Left hindlimb (tissue), 1 donor: ENCODE measurements around the gene TUBB4A.
A peak's percentile ranks its signal among the peaks of the same experiment; 100 is the strongest.
"Not testable (repeated sequence)": the region's sequence is repeated elsewhere in the genome, so short reads cannot be mapped to it uniquely, and the experiment has no call there.

Source experiments
- DNase-seq: peaks from one replicate; pipeline ENCODE4 v3.0.0-alpha.2; 2018

TUBB4A gene

GRCh38 chr19:6522712-6523111, 20.6 kb upstream of the TUBB4A start:
- DNase-seq = no peak

- no peak for DNase-seq
These were observed 19.9 kb upstream of the TUBB4A start for GRCh38 chr19:6521718-6522646.

GRCh38 chr19:6519289-6519688, 17.2 kb upstream of the TUBB4A start:
- no peak for DNase-seq

GRCh38 chr19:6518145-6518911, 16.2 kb upstream of the TUBB4A start:
- DNase-seq = no peak

- peak; percentile 89 for DNase-seq
These were observed 14.7 kb upstream of the TUBB4A start for GRCh38 chr19:6516659-6517291.

GRCh38 chr19:6516018-6516658, 14.0 kb upstream of the TUBB4A start:
- peak; percentile 92 for DNase-seq

- DNase-seq = no peak
These were observed 12.9 kb upstream of the TUBB4A start for GRCh38 chr19:6514926-6515544.

GRCh38 chr19:6514089-6514488, 12.0 kb upstream of the TUBB4A start:
- DNase-seq = no peak

GRCh38 chr19:6510618-6511017, 8.5 kb upstream of the TUBB4A start:
- no peak for DNase-seq

- no peak for DNase-seq
These were observed 7.2 kb upstream of the TUBB4A start for GRCh38 chr19:6509118-6509971.

GRCh38 chr19:6508028-6508771, 6.1 kb upstream of the TUBB4A start:
- DNase-seq = not testable (repeated sequence)

- no peak for DNase-seq
These were observed 1.5 kb upstream of the TUBB4A start for GRCh38 chr19:6503407-6504201.

- DNase-seq = no peak
These were observed 1.0 kb downstream of the TUBB4A start for GRCh38 chr19:6500837-6501739.

GRCh38 chr19:6499052-6499790, 2.9 kb downstream of the TUBB4A start:
- no peak for DNase-seq

- no peak for DNase-seq
These were observed 3.6 kb downstream of the TUBB4A start for GRCh38 chr19:6498294-6499036.

- DNase-seq = no peak
These were observed 6.2 kb downstream of the TUBB4A start for GRCh38 chr19:6495947-6496346.

- no peak for DNase-seq
These were observed 7.6 kb downstream of the TUBB4A start for GRCh38 chr19:6494438-6495036.
